Coronary artery (tissue), 2 donors: Measurements from ENCODE around the gene LRRK1.
A peak's percentile ranks its signal among the peaks of the same experiment; 100 is the strongest.

ENCODE experiments used
- DNase-seq: peaks from one replicate; pipeline ENCODE4 v3.0.0-alpha.2; 2017; ENCODE audit warnings: low spot score
- H3K27ac ChIP-seq, 2 donors: fragments of 200-600 bp; sonication (generic); one replicate each; pipeline ENCODE4 v1.5.1; 2016 to 2019
- H3K4me3 ChIP-seq: fragments of 200-600 bp; sonication (generic); 2 replicates; pipeline ENCODE4 v1.5.1; 2016; ENCODE audit warnings: mild to moderate bottlenecking, moderate library complexity
- CTCF ChIP-seq: fragments of 200-600 bp; sonication (generic); IDR thresholded peaks from one replicate; pipeline ENCODE4 v1.5.1; 2019; ENCODE audit warnings: antibody characterized with exemption

The LRRK1 gene

GRCh38 chr15:100879061-100879463 is 40.1 kb upstream of the LRRK1 start:
- DNase-seq = no peak
- no peak overlapping the region for H3K27ac ChIP-seq
- peak overlapping the region; percentile 79 for H3K4me3 ChIP-seq
- TF ChIP-seq CTCF = no peak

- no peak within 1 kb of the TSS for H3K27ac ChIP-seq
- peak within 1 kb of the TSS; percentile 79 for H3K4me3 ChIP-seq
- no peak for DNase-seq
- TF ChIP-seq CTCF = no peak
These were observed 39.6 kb upstream of the LRRK1 start, which contains the start of gene ALDH1A3 for GRCh38 chr15:100879464-100880138. ALDH1A3 (plus strand) TSS chr15:100879831; CDS start chr15:100879908, 77 bp downstream.

GRCh38 chr15:100880139-100880896 is 38.8 kb upstream of the LRRK1 start:
- no peak for DNase-seq
- no peak for TF ChIP-seq CTCF
- peak overlapping the region; percentile 79 for H3K4me3 ChIP-seq
- H3K27ac ChIP-seq = no peak overlapping the region

- TF ChIP-seq CTCF = no peak
- H3K4me3 ChIP-seq = no peak overlapping the region
- no peak for DNase-seq
- no peak overlapping the region for H3K27ac ChIP-seq
These were observed 38.3 kb upstream of the LRRK1 start for GRCh38 chr15:100880897-100881242.

GRCh38 chr15:100881573-100882336 is 37.4 kb upstream of the LRRK1 start:
- no peak overlapping the region for H3K27ac ChIP-seq
- no peak for DNase-seq
- no peak overlapping the region for H3K4me3 ChIP-seq
- no peak for TF ChIP-seq CTCF

- TF ChIP-seq CTCF = no peak
- Histone ChIP-seq H3K4me3 (no peak overlapping the region), H3K27ac (no peak overlapping the region)
- DNase-seq = no peak
These were observed 34.0 kb upstream of the LRRK1 start for GRCh38 chr15:100885116-100885515.
